Astrocyte of the spinal cord (primary cell): ENCODE data around the gene TRIML2.

Experiments
- DNase-seq: peaks from one replicate; pipeline ENCODE4 v3.0.0; 2011; ENCODE audit warnings: low read depth, low spot score
- H3K4me3 ChIP-seq: 2 replicates; pipeline ENCODE4 v1.5.1; 2011; ENCODE audit warnings: low read depth, mild to moderate bottlenecking, low read length, moderate library complexity
- CTCF ChIP-seq: IDR thresholded peaks from 2 replicates; pipeline ENCODE4 v1.5.1; 2012; ENCODE audit warnings: low read depth, mild to moderate bottlenecking, low read length, inconsistent platforms
- in situ Hi-C: cut with HindIII; loops from 2 replicates; pipeline ENCODE4 v1.10.0; 2017; ENCODE audit warnings: low sequenced_read_pairs

Gene TRIML2

GRCh38 chr4:188042191-188042590 is 67.2 kb downstream of the TRIML2 start:
- no peak for TF ChIP-seq CTCF
- no peak for DNase-seq
- no peak overlapping the region for H3K4me3 ChIP-seq
- in situ Hi-C loops, result no loop called here

GRCh38 chr4:188041721-188042120 is 67.7 kb downstream of the TRIML2 start:
- no peak overlapping the region for H3K4me3 ChIP-seq
- in situ Hi-C loops, result no loop called here
- no peak for TF ChIP-seq CTCF
- no peak for DNase-seq
